ENCODE measurements around the gene INHA.

- TF ChIP-seq EZH2 (IDR thresholded peaks at IDR 0.05; ENCODE audit: borderline replicate concordance, low read depth, low read length, severe bottlenecking) (no peak), CTCF (IDR thresholded peaks at IDR 0.05; ENCODE audit: borderline replicate concordance, extremely low read depth, low read length, poor library complexity, severe bottlenecking) (no peak)
Measured at GRCh38 chr2:219560893-219561178, 11.3 kb upstream of the INHA start.

Measured in DND-41 (cell line).